Loucy (cell line): ENCODE measurements around the gene CFAP97.

Source experiments
- H2AFZ ChIP-seq: fragments of 200-600 bp; sonication (generic); 2 replicates; pipeline ENCODE4 v1.6.0; 2016; ENCODE audit warnings: antibody characterized with exemption, mild to moderate bottlenecking, low read length, moderate library complexity
- H3F3A ChIP-seq: fragments of 200-600 bp; 2 replicates; pipeline ENCODE4 v1.6.0; 2016; ENCODE audit warnings: antibody characterized with exemption, low read depth, mild to moderate bottlenecking
- H3K27me3 ChIP-seq: fragments of 200-600 bp; sonication (generic); 2 replicates; pipeline ENCODE4 v1.6.1; 2014; ENCODE audit warnings: low read length, mild to moderate bottlenecking; ENCODE audit not compliant: insufficient read depth, poor library complexity, severe bottlenecking
- H3K36me3 ChIP-seq: fragments of 200-600 bp; sonication (generic); 2 replicates; pipeline ENCODE4 v1.6.1; 2016; ENCODE audit warnings: low read length; ENCODE audit not compliant: insufficient read depth
- H3K4me1 ChIP-seq: fragments of 200-600 bp; sonication (generic); 2 replicates; pipeline ENCODE4 v1.5.1; 2014; ENCODE audit warnings: low read length, mild to moderate bottlenecking; ENCODE audit not compliant: insufficient read depth, poor library complexity, severe bottlenecking
- H3K4me2 ChIP-seq: fragments of 200-600 bp; sonication (generic); 2 replicates; pipeline ENCODE4 v1.6.0; 2014; ENCODE audit warnings: antibody characterized with exemption, low read length, low read depth, mild to moderate bottlenecking; ENCODE audit not compliant: poor library complexity, severe bottlenecking
- H3K4me3 ChIP-seq: fragments of 200-600 bp; sonication (generic); 2 replicates; pipeline ENCODE4 v1.5.1; 2014; ENCODE audit warnings: low read length, mild to moderate bottlenecking, mixed read lengths; ENCODE audit not compliant: poor library complexity, severe bottlenecking
- H3K79me2 ChIP-seq: fragments of 200-600 bp; sonication (generic); 2 replicates; pipeline ENCODE4 v1.6.1; 2014; ENCODE audit warnings: low read length; ENCODE audit not compliant: insufficient read depth
- H3K9ac ChIP-seq: fragments of 200-600 bp; sonication (generic); 2 replicates; pipeline ENCODE4 v1.6.0; 2014; ENCODE audit warnings: mild to moderate bottlenecking, low read depth, low read length, moderate library complexity; ENCODE audit not compliant: poor library complexity, severe bottlenecking
- H3K9me2 ChIP-seq: fragments of 200-600 bp; sonication (generic); replicated peaks from 2 replicates; pipeline ENCODE4 v1.6.1; 2016; ENCODE audit warnings: low read depth, low read length, mixed read lengths
- H3K9me3 ChIP-seq: fragments of 200-600 bp; sonication (generic); 2 replicates; pipeline ENCODE4 v1.6.1; 2014; ENCODE audit warnings: mild to moderate bottlenecking, antibody characterized with exemption, low read length, low read depth; ENCODE audit not compliant: insufficient read depth
- H4K20me1 ChIP-seq: fragments of 200-600 bp; sonication (generic); 2 replicates; pipeline ENCODE4 v1.6.0; 2014; ENCODE audit warnings: antibody characterized with exemption, low read length, mild to moderate bottlenecking; ENCODE audit not compliant: insufficient read depth, poor library complexity, severe bottlenecking
- CTCF ChIP-seq: fragments of 200-600 bp; sonication (generic); conservative IDR thresholded peaks from 2 replicates; pipeline ENCODE4 v1.5.1; 2014; ENCODE audit warnings: mild to moderate bottlenecking, antibody characterized with exemption, low read length
- EZH2phosphoT487 ChIP-seq: fragments of 200-600 bp; IDR thresholded peaks from 2 replicates; pipeline ENCODE4 v1.6.1; 2018; ENCODE audit warnings: antibody characterized with exemption, mild to moderate bottlenecking, moderate library complexity, borderline replicate concordance

The CFAP97 gene

DNA sequence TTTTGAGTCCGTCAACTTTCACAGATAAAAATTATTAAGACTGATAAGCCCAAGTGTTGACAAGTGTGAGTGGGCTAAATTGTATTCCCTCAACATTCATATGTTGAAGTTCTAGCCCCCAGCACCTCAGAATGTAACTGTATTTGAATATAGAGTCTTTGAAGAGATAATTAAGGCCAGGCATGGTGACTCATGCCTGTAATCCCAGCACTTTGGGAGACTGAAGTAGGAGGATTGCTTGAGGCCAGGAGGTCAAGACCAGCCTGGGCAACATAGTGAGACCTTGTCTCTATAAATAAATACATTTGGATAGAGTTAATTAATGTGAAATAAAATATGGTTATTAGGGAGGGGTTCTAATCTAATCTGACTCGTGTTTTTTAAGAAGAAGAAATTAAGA lies 90.5 kb downstream of the CFAP97 start:
- TF ChIP-seq CTCF (no peak), EZH2phosphoT487 (no peak)
- Histone ChIP-seq H3K27me3 (no peaks in the 10 kb centered on the region), H3F3A (no peaks in the 10 kb centered on the region), H3K9ac (no peak overlapping the region), H3K4me3 (no peak overlapping the region), H4K20me1 (no peaks in the 10 kb centered on the region), H2AFZ (no peak overlapping the region), H3K36me3 (no peaks in the 10 kb centered on the region), H3K79me2 (no peaks in the 10 kb centered on the region), H3K9me2 (no peaks in the 10 kb centered on the region), H3K4me1 (no peaks in the 10 kb centered on the region), H3K9me3 (no peaks in the 10 kb centered on the region), H3K4me2 (no peak overlapping the region)

DNA sequence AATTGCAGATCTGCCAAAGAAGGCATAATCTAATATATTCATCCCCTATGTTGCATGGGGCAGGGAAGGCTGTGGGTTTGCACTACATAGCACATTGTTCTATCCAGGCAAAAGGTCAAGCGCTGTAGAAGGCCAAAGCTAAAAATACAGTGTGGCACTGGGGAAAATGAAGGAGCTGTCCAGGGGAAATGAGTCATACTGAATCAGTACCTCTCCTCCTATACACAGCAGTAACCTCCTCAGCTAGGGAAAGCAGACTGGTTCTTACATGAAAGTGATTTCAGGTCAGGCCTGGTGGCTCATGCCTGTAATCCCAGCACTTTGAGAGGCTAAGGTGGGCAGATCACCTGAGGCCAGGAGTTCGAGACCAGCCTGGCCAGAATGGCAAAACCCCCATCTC lies 91.7 kb downstream of the CFAP97 start:
- H3K4me1 ChIP-seq, result no peaks in the 10 kb centered on the region
- H3K9ac ChIP-seq, result no peak overlapping the region
- H3K9me3 ChIP-seq, result no peaks in the 10 kb centered on the region
- no peak overlapping the region for H3K4me3 ChIP-seq
- H3F3A ChIP-seq, result no peaks in the 10 kb centered on the region
- no peaks in the 10 kb centered on the region for H3K36me3 ChIP-seq
- no peak overlapping the region for H3K4me2 ChIP-seq
- no peaks in the 10 kb centered on the region for H3K27me3 ChIP-seq
- TF ChIP-seq CTCF, result no peak
- H4K20me1 ChIP-seq, result no peaks in the 10 kb centered on the region
- H2AFZ ChIP-seq, result no peak overlapping the region
- no peaks in the 10 kb centered on the region for H3K79me2 ChIP-seq
- no peaks in the 10 kb centered on the region for H3K9me2 ChIP-seq

DNA sequence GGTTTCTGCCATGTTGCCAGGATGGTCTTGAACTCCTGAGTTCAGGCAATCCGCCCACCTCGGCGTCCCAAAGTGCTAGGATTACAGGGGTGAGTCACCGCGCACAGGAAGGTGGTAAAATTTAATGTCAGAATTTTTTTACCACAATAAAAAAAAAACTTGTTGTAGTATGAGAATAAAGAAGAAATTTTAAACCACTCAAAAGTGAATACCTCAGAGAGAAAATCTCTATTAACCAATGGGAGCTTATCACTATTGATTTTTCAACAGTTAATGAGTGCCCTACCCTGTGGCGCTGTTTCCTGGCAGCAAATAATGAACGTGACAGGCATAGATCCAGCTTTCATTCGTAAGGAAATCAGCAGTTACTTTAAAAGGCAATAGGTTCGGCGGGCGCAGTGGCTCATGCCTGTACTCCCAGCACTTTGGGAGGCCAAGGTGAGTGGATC lies 93.4 kb downstream of the CFAP97 start:
- Histone ChIP-seq H2AFZ (no peak overlapping the region), H3K9me3 (no peaks in the 10 kb centered on the region), H3K9ac (no peak overlapping the region), H3K36me3 (no peaks in the 10 kb centered on the region), H3K27me3 (no peaks in the 10 kb centered on the region), H3K4me1 (no peaks in the 10 kb centered on the region), H3K4me2 (no peak overlapping the region), H3K9me2 (no peaks in the 10 kb centered on the region), H3F3A (no peaks in the 10 kb centered on the region), H4K20me1 (no peaks in the 10 kb centered on the region), H3K4me3 (no peak overlapping the region), H3K79me2 (no peaks in the 10 kb centered on the region)
- TF ChIP-seq CTCF, result no peak
- TF ChIP-seq EZH2phosphoT487, result no peak
